HG03060 (cell line): ENCODE measurements around the gene CRYBG1.

Source experiments
- ATAC-seq: cut with Tn5 transposase; IDR thresholded peaks from one replicate; pipeline ENCODE4 v1.9.1; 2021; ENCODE audit warnings: low read depth, moderate number of reproducible peaks; ENCODE audit not compliant: unreplicated experiment

The CRYBG1 gene

DNA sequence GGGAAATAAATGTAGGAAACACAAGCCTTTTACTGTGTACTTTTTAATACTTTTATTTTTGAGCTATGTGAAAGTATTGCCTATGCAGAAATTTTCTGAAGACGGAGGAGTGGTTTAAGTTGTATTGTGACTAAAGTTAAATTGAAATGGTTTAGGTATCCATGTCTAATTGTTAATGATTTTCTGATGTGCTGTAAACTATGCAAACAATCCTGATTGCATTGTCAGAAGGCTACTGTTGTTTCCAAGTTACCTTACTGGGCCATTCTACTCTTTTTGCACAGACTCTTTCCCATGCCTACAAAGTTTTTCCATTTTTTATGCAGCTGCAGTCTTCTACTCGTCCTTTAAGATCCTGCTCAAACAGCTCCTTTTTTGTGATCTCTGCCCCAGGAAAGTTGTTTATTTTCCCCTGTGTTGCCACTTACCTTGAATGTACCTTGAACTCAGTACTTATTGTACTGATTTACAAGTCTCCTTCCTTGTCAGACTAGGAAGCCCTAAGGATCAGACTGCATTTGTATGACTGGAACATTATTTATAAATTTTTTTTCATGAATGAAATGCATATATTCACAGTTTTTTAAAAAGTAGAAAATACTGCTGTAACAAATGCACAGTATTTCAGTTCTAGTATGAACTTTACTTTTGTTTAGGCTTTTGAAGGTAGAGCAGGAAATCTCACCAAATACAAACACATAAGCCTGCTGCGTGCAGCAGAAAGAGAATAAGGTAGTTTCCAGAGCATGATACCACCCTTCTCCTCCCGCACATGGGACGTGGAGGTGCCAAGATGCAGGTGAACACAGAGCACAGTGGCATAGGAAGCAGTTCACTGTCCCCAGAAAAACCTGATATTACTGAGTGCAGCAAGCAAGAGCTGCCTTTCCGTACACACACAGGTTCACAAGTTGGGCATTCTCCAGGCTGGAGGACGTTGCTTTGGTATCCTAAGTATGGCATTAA, 97.8 kb downstream of the CRYBG1 start:
- no peak for ATAC-seq

DNA sequence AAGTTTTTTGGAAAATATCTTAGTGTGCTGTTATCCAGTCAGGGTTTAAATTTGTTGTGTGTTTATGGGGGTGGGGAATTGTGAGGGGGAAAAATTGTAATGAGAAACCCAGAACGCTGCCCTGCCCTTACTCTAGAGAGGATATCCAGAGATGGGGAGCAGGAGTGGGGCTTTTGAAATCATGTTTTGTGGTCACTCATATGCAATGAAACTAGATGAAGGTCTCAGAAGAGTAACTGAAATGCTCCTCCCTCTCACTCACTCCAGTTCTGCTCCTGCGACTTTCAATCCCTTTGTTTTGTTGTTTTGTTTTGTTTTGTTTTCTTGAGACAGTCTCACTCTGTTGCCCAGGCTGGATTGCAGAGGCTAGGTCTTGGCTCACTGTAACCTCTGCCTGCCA, 100.0 kb downstream of the CRYBG1 start:
- ATAC-seq, result no peak

DNA sequence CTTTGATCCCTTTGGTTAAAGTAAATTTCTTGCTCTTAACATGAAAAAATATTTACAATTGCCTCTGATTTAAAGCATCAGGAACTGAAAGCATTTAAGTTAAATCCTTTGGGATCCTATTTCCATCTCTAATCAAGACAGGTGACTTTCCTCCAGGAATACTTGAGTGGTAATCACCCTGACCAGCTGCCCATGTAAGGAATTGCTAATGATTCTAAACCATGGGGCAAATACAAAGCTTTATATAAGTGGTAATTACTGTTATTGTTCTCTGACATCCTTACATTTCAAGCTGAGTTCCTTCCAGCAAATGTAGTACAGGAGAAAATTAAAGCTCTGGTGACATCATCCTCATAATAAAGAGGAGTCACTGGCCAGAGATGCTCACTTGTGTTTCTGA, 100.6 kb downstream of the CRYBG1 start:
- no peak for ATAC-seq

DNA sequence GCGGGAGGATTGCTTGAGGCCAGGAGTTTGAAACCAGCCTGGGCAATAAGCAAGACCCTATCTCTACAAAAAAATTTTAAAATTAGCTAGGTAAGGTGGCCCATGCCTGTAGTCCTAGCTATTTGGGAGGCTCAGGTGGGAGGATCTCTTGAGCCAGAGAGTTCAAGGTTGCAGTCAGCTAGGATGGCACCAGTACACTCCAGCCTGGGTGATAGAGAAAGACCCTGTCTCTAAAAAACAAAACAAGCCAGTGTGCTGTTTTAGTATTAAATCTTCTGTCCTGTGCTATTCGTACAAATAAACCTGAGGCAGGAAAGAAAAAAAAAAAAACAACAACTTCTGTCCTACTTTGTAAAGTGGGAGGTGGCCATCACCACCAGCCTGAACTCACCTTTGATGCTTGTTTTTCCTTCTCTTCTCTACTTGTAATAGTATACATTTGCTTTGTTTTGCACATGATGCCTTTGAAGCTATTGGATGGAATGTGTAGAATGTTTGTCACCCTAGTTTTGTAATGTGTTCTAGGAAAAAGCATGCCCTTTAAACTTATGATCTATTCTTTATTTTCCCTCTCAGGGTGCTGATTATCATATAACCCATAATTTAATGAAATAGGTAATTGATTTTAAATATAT, 102.5 kb downstream of the CRYBG1 start:
- ATAC-seq, result no peak

DNA sequence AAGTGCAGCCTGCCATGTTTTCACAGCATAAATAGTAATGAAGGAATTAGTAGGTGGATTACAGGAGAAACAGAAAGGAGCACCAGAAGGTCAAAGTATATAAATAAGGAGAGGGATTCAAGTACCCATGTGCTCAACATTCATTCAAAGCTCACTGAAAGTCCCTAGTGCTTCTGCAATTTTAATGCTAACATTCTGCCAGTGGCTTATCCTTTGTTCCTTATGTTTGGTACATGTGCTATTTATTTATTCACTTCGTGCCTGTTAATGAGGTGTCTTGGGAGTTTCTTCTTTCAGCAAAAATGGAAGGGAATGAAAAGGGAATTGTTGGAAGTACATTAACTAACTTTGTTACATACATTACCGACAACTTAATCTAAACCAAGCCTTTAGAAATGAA, 105.7 kb downstream of the CRYBG1 start:
- ATAC-seq, result no peak

DNA sequence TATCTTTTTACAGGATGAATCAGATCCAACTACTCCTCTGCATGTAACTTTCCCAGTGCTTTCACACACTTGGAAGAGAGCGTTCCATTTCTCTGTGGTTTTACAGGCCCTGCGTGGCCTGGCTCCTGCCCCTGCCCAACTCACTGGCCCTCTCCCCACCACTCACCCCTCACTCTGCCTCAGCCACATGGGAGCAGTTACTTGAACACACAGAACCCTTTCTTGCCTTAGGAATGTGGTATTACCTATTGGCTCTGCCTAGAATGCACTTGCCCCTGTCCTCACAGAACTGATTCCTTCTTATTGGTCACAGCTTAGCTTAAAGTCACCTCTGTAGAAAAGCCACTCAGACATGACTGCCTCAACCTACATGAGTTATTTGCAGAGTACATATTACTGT, 108.4 kb downstream of the CRYBG1 start:
- no peak for ATAC-seq

DNA sequence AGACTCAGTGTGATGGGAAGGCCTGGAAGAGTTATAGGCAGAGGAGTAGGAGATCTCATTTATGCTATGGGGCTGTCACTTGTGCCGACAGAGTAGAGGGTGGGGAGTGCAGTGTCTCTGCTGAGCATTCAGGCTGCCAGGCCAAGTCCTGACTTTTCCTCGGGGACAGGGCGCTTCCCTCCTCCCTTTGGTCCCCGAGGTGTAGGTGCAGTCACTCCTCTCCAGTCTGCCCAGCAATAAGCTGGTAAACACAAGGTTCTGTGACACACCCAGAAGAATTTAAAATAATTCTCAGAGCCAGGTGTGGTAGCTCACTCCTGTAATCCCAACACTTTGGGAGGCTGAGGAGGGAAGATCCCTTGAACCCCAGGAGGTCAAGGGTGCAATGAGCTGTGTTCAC, 109.4 kb downstream of the CRYBG1 start:
- ATAC-seq, result no peak

DNA sequence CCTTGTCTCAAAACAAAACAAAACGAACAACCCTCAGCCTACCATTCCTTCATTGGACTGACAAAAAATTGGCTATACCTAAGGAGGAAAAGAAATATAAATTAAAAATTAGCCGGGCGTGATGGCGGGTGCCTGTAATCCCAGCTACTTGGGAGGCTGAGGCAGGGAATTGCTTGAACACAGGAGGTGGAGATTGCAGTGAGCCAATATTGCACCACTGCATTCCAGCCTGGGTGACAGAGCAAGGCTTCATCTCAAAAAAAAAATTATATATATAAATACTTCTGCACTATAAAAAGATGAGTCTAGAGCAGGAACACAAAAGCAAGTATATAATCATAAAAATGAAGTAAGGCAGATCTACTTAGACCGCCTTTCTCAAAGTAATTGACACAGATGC, 109.8 kb downstream of the CRYBG1 start:
- no peak for ATAC-seq

DNA sequence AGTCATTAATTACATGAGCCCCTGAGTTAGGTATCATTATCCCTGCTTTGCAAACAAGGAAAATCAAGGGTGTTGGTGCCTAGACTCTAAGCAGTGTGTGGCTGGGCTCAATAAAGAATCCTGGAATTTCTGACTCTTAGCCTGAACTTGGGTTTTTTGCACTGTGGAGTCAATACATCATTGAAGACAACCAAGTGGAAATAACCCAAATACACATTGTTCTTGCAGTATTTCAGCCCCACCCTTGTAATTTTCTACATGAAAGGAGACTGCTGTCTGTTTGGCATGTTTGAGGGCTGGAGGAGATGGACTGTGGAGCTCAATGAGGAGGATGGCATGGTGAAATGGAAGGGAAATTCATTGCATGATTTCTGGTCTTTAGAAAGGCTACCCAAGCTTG, 110.3 kb downstream of the CRYBG1 start:
- ATAC-seq, result no peak

DNA sequence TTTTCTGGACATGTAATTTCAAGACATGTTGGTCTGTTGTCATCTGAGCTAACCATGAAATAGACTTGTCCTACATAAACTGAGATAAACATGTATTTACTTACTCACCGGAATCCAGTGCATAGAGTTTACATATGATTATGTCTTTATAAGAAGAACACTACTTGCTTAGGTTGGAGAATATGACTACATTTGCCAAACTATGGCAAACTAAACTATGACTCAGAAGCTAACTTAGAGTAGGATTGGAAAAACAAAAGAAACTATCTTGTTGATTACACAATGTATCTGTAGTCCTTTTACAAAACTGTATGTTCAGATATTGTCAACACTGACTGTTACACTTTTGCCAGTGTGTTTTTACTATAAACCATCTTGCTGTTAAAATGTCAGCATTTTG, 113.3 kb downstream of the CRYBG1 start:
- ATAC-seq, result no peak

DNA sequence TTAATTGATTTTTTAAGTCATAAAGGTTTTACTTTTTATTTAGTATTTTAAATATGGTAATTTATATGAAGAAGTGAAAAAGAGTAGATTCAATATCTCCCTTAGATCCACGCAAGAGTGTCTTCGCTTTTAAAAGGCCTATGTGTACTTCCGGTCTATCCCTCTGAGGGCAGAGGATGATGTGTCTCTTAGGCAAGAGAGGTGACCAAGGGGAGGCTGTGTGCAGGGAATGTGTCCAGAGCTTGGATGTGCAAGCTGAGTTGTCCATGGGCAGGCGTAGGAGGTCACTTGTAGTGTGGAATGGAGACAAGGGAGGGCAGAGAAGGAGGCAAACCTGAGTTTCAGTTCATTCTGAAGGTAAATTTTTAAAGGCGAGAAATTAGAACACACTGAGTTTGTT, 113.9 kb downstream of the CRYBG1 start:
- ATAC-seq, result no peak

DNA sequence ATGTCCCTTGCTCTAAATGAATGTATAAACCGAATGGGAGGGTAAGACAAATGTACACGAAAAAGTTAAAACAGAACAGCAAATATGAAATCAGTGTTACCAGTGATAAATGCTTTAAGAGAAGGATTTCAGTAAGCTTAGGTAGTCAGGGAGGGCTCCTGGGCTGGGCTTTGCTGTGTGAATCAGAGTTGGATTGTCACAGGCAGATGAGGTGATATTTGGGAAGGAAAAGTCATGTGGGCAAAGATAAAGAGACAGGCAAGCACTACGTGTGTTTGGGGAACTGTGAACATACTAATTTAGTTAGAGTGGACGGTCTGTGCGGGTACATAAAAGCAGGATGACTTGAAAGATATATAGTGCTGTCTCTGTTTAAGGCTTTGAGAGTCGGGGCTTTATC, 114.8 kb downstream of the CRYBG1 start:
- no peak for ATAC-seq

DNA sequence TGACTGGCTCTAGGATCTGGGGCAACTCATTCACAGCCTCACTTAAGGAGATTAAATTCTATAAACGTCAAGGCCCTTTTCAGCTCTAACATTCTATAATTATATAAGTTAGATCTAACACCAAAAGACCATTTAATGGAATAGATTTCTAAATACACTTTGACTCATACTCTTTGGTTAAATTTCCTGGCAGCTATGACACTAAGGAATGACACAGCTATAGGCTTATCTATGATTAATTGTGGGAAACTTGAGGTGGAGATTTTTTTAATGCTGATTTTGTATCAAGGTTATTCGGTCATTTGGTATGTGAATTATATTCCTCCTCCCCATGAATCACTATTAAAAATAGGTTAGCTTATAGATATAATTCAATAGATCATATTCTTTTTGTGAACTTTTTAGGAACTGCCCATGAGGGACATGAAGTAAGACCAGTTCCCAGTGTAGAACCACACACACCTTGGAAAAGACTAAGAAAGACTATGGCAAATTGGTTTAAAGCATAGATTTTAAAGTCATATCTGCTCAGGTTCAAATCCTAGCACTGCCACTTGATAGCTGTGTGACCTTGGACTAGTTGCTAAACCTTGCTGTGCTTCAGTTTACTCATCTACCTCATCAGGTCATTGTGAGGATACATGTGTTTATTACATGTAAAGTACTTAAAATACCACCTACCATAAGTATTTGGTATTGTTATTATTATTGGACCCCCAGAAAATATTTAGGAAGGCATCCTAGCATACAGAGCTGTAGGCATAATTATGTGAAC, 116.0 kb downstream of the CRYBG1 start:
- no peak for ATAC-seq

DNA sequence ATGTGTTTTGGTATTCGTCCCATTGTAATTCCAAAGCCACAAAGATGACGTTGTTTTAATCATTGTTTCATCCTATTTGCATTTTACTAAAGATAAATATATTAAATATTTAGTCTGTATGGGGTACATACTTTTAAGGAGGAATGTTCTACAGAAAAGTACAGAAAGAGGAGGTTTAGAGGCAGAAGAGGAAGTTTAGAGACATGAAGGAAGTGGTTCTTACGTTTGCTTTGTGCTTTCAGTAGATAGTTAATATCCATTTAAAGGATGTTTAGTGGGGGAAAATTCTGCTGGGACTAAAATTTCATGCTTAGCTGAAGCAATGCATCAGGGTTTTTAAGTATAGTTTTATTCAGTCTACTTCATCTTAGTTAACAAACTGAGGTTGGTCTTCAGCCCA, 116.6 kb downstream of the CRYBG1 start:
- no peak for ATAC-seq

DNA sequence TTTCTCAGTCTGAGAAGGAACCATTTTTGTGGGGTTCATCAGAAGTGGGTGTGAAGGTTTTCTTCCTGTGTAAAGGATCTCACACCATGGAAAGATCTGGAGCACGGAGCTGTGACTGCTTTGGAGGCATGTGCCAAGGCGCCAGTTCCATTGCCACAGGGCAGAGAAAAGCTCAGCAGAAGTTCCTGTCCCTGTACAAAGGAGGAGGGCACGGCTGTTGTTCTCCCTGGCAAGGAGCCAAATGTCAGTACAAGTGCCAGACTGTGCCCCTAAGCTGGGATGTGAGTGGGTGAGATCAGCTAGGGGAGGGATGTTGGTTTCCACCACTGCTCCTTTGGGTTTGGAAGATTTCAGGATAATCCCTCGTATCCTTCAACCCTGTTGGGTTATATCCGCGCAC, 117.3 kb downstream of the CRYBG1 start:
- ATAC-seq, result no peak

DNA sequence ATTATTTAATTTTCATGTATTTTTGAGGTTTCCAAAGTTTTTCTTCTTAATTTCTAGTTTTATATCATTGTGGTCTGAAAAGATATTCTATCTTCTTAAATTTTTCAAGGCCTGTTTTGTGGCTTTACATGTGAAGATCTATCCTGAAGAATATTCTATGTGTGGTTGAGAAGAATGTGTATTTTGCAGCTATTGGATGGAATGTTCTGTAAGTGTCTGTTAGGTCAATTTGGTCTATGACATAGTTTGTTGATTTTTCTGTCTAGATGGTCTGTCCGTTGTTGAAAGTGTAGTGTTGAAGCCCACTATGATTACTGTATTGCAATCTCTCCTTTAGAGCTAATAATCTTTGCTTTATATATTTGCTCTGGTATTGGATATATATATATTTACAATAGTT, 125.7 kb downstream of the CRYBG1 start:
- no peak for ATAC-seq

DNA sequence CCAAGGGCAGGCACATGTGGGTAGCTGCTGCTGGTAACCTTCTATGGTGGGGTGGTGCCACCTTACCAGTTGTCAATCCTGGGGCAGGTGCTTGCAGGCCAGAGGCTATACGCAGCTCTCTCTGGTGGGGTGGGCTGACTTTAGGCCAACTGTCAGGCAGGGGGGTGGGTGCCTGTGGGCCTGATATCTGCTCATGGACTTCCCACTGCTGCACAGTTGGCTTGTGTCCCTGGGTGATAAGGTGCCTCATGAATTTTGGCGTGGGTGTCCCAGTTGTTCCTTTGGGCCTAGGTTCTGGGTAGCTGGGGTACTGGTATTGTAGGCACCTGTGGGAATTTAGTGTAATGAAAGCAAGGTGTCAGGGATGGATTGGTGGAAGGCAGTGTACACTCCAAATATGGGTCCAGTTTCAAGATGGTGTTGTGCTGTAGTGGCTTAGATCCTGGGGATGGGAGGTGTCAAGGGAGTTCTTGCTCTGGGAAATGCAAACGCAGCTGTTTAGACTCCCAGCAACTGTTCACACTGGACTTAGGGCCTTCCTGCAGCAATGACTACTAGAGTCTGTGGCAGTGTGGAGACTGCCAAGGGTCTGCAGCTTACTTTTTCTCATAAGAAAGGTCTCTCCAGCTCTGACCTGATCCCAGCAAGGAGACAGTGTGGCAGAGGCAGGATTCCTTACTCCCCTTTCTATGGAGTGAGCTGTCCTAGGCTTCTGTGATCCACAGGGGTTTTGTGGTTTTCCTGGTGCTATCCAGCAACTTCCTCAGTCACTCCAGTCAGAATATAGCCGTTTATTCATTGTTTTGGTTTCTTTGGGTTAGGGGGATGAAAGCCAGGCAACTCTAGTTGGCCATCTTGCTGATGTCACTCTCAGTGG, 128.2 kb downstream of the CRYBG1 start:
- ATAC-seq, result no peak

DNA sequence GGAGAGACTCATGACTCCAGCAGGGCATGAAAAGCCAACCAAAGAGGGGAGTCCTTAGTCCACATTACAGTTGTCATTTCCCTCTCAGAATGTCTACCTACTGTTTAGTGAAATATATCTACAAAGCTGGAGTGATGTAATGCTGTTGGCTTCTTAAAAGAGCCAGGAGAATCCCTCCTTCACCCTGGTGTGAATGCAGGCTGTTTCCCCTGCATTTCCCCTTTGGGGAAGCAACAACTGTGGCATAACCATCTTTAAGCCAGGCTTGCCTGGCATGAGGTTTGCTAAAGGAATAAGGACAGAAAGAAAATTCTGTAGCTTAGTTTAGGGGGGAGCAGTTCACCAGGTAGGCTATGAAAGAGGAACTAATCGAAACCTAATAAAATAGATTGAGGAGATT, 129.5 kb downstream of the CRYBG1 start:
- no peak for ATAC-seq

DNA sequence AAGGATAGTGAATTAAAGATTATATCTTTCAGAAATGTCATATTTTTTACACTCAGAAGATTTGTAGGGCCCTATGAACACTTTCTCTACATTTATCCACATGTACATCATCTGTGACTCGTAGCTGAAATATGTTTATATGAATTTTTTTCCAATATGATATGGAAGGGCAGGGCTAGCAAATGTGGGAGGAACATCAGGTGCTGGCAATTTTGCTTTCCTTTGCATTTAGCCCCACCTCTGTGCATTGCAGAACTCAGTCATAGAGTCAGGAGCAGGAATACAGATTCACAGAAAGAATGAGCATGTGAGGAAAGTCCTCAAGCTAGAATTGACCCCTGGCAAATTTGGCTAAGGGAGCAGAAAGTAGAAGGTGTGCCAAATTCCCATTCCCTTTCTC, 129.9 kb downstream of the CRYBG1 start:
- no peak for ATAC-seq

DNA sequence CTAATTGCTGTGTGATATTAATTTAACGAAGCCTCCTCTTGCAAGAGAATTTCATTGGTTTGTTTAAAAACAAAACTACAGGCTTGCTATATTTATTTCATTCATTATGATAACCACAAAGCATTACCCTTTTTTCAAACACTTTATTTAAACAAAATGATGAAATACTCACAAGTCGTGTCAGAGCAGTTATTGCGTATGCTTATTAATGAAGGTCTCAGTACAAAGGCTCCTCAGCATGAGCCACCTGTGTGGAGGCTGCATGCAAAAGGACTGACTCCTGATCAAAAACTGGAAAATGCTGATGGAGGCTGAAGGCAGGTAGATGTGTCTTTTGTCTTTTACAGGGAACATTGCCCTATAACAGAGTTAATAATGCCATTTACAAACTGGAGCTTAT, 130.5 kb downstream of the CRYBG1 start:
- ATAC-seq, result no peak
